ENCODE results near the gene DHRS12.

The DHRS12 gene

GRCh38 chr13:51721496-51721895 is 82.5 kb downstream of the DHRS12 start:
- DNase-seq: no peak

- no peak for DNase-seq
These were observed 84.6 kb downstream of the DHRS12 start for GRCh38 chr13:51719394-51719793.

Measured in NCI-H446 treated with DMSO at 0.1 percent for 48 hours (cell line).